HCT116 (cell line): ENCODE data around the gene FXYD2.

Experiments
- CEBPB ChIP-seq: IDR thresholded peaks from 2 replicates; pipeline ENCODE4 v1.6.1; 2012; ENCODE audit warnings: low read depth
- EGR1 ChIP-seq: IDR thresholded peaks from 2 replicates; pipeline ENCODE4 v1.6.1; 2012; ENCODE audit warnings: low read depth
- EZH2 ChIP-seq: fragments of 200-600 bp; sonication (generic); IDR thresholded peaks from 2 replicates; pipeline ENCODE4 v1.6.1; 2017; ENCODE audit warnings: antibody characterized with exemption, mixed run types
- FOSL1 ChIP-seq: IDR thresholded peaks from 2 replicates; pipeline ENCODE4 v1.6.1; 2012; ENCODE audit warnings: low read depth
- POLR2AphosphoS5 ChIP-seq: IDR thresholded peaks from 2 replicates; pipeline ENCODE4 v1.6.1; 2011; ENCODE audit warnings: mild to moderate bottlenecking, low read depth, low read length, moderate library complexity
- RAD21 ChIP-seq: IDR thresholded peaks from 2 replicates; pipeline ENCODE4 v1.6.1; 2012; ENCODE audit warnings: low read depth, mild to moderate bottlenecking
- SIN3A ChIP-seq: IDR thresholded peaks from 2 replicates; pipeline ENCODE4 v1.6.1; 2012; ENCODE audit warnings: low read depth
- SRF ChIP-seq: IDR thresholded peaks from 2 replicates; pipeline ENCODE4 v1.6.1; 2012; ENCODE audit warnings: low read depth
- ZNF274 ChIP-seq: fragments of 200-500 bp; sonication (Bioruptor generic); IDR thresholded peaks from 2 replicates; pipeline ENCODE4 v1.6.1; 2014; ENCODE audit warnings: mild to moderate bottlenecking, low read depth, low read length, inconsistent platforms
- TF ChIP-seq, protein P1 (sequence below): IDR thresholded peaks from 2 replicates; pipeline ENCODE4 v1.6.1; 2011; ENCODE audit warnings: mild to moderate bottlenecking, low read length, moderate library complexity; ENCODE audit not compliant: insufficient replicate concordance; ENCODE audit errors: extremely low read depth
- TF ChIP-seq, protein P2 (sequence below), 3 experiments: fragments of 200-600 bp in 1 of 3; sonication (generic) in 1 of 3; IDR thresholded peaks in 2 of 3; conservative IDR thresholded peaks in 1 of 3; 2 replicates each; pipeline ENCODE4 v1.5.1; 2012 to 2017; ENCODE audit warnings: low read depth in 2 of 3, low read length in 2 of 3, antibody characterized with exemption in 1 of 3, borderline replicate concordance in 1 of 3, control low read depth in 1 of 3, mild to moderate bottlenecking in 1 of 3, mixed read lengths in 1 of 3, mixed run types in 1 of 3, moderate library complexity in 1 of 3; ENCODE audit not compliant: insufficient read depth in 1 of 3
- TF ChIP-seq, protein P3 (sequence below): IDR thresholded peaks from 2 replicates; pipeline ENCODE4 v1.6.1; 2012; ENCODE audit warnings: low read depth

DNA sequence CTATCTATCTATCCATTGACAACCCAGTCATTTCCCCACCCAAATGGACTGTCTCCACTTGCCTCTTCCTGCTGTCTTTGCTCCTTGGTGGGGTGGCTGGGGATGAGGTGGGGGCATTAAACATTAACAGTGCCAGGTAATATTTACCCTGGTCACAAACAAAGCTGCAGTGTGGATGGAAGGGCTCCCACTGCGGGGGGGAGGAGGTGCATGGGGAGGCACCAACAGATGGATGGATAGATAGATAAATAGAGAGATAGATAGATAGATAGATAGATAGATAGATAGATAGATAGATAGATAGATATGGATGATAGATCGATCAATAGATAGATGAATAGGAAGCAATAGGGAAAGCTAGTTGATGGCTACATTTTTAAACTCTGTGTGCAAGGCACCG is 2.3 kb upstream of the FXYD2 start:
- no peak for TF ChIP-seq EZH2
- TF ChIP-seq, protein P1, sequence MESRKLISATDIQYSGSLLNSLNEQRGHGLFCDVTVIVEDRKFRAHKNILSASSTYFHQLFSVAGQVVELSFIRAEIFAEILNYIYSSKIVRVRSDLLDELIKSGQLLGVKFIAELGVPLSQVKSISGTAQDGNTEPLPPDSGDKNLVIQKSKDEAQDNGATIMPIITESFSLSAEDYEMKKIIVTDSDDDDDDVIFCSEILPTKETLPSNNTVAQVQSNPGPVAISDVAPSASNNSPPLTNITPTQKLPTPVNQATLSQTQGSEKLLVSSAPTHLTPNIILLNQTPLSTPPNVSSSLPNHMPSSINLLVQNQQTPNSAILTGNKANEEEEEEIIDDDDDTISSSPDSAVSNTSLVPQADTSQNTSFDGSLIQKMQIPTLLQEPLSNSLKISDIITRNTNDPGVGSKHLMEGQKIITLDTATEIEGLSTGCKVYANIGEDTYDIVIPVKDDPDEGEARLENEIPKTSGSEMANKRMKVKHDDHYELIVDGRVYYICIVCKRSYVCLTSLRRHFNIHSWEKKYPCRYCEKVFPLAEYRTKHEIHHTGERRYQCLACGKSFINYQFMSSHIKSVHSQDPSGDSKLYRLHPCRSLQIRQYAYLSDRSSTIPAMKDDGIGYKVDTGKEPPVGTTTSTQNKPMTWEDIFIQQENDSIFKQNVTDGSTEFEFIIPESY = no peak
- no peak for TF ChIP-seq RAD21
- TF ChIP-seq, protein P2, sequence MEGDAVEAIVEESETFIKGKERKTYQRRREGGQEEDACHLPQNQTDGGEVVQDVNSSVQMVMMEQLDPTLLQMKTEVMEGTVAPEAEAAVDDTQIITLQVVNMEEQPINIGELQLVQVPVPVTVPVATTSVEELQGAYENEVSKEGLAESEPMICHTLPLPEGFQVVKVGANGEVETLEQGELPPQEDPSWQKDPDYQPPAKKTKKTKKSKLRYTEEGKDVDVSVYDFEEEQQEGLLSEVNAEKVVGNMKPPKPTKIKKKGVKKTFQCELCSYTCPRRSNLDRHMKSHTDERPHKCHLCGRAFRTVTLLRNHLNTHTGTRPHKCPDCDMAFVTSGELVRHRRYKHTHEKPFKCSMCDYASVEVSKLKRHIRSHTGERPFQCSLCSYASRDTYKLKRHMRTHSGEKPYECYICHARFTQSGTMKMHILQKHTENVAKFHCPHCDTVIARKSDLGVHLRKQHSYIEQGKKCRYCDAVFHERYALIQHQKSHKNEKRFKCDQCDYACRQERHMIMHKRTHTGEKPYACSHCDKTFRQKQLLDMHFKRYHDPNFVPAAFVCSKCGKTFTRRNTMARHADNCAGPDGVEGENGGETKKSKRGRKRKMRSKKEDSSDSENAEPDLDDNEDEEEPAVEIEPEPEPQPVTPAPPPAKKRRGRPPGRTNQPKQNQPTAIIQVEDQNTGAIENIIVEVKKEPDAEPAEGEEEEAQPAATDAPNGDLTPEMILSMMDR (IDR thresholded peaks at IDR 0.05 in 2 of 3, conservative IDR thresholded peaks at IDR 0.05 in 1 of 3; ENCODE audit: borderline replicate concordance in 1 of 3, insufficient read depth in 1 of 3, low read depth in 2 of 3, low read length in 2 of 3) = no peak
- TF ChIP-seq CEBPB = no peak
- TF ChIP-seq, protein P3, sequence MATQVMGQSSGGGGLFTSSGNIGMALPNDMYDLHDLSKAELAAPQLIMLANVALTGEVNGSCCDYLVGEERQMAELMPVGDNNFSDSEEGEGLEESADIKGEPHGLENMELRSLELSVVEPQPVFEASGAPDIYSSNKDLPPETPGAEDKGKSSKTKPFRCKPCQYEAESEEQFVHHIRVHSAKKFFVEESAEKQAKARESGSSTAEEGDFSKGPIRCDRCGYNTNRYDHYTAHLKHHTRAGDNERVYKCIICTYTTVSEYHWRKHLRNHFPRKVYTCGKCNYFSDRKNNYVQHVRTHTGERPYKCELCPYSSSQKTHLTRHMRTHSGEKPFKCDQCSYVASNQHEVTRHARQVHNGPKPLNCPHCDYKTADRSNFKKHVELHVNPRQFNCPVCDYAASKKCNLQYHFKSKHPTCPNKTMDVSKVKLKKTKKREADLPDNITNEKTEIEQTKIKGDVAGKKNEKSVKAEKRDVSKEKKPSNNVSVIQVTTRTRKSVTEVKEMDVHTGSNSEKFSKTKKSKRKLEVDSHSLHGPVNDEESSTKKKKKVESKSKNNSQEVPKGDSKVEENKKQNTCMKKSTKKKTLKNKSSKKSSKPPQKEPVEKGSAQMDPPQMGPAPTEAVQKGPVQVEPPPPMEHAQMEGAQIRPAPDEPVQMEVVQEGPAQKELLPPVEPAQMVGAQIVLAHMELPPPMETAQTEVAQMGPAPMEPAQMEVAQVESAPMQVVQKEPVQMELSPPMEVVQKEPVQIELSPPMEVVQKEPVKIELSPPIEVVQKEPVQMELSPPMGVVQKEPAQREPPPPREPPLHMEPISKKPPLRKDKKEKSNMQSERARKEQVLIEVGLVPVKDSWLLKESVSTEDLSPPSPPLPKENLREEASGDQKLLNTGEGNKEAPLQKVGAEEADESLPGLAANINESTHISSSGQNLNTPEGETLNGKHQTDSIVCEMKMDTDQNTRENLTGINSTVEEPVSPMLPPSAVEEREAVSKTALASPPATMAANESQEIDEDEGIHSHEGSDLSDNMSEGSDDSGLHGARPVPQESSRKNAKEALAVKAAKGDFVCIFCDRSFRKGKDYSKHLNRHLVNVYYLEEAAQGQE = no peak
- TF ChIP-seq POLR2AphosphoS5 = no peak
- TF ChIP-seq EGR1 = no peak
- TF ChIP-seq SIN3A = no peak
- TF ChIP-seq FOSL1 = no peak
- TF ChIP-seq SRF = no peak
- no peak for TF ChIP-seq ZNF274
